Hepatocyte (in vitro differentiated cells): ENCODE results near the gene MIEF1.

Experiments used
- CTCF ChIP-seq: fragments of 200-600 bp; sonication (generic); IDR thresholded peaks from 2 replicates; pipeline ENCODE4 v1.5.1; 2016; ENCODE audit warnings: antibody characterized with exemption, mild to moderate bottlenecking; ENCODE audit not compliant: poor library complexity
- EZH2 ChIP-seq: fragments of 200-600 bp; sonication (generic); IDR thresholded peaks from 2 replicates; pipeline ENCODE4 v1.6.1; 2016; ENCODE audit warnings: antibody characterized with exemption, mild to moderate bottlenecking, borderline replicate concordance

- TF ChIP-seq CTCF (no peak), EZH2 (no peak)
Measured at GRCh38 chr22:39471381-39472141, 30.5 kb upstream of the MIEF1 start.
